ENCODE measurements around the gene GRAMD4.
"Not testable (repeated sequence)": the region's sequence is repeated elsewhere in the genome, so short reads cannot be mapped to it uniquely, and the experiment has no call there.

Gene GRAMD4

DNA sequence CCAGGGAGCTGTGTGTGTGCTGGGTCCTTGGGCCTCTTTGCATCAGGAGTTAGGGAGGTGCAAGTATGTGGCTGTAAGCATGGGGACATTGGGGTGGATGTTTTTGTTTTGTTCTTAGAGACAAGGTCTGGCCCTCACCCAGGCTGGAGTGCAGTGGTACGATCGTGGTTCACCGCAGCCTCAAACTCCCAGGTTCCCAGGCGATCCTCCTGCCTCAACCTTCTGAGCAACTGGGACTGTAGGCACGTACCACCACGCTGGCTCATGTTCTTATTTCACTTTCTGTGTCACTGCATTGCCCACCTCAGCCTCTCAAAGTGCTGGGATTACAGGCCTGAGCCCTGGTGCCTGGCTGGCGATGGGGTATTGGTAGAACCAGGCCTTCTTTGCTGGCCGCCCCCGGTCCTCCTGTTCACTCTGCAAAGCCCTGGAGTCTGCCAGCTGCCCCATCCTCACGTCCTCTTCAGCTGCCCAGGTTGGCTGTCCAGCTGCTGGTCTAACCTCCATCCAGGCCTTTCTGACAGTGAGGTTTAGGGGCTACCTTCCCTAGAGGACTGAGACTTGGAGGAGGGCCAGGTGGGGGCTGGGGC, 851 bp upstream of the GRAMD4 start:
- DNase-seq (ENCODE audit: low read depth, low spot score): no peak

DNA sequence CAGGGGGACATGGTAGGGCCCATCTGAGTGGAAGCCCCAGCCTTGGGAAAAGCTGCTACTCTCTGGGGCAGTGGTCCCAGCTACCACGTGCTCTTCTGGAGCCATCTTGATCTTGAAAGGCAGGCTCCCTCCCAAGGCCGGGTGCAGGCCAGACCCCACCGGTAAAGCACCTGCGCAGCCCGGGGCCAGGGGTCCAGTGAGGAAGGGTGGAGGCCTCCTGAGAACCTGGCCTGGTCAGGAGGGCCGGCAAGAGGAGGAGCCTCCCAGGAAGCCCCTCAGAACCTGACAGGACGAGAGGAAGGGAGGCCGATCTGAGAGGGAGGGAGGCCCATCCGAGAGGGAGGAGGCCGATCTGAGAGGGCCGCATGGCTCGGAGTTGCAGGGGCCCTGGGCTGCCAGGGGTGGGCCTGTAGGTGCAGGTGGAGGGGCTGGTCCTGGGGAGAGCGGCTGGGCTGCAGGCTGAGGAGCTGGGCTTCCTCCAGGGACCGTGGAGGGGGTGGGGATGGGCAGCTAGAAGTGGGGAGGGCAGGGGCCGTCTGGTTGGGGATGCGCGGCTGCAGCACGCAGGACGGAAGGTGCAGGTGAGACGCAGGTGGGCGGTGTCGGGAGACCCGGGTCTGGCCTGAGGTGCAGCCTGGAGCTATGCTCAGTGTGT, 529 bp downstream of the GRAMD4 start:
- no peak for DNase-seq (ENCODE audit: low read depth, low spot score)

DNA sequence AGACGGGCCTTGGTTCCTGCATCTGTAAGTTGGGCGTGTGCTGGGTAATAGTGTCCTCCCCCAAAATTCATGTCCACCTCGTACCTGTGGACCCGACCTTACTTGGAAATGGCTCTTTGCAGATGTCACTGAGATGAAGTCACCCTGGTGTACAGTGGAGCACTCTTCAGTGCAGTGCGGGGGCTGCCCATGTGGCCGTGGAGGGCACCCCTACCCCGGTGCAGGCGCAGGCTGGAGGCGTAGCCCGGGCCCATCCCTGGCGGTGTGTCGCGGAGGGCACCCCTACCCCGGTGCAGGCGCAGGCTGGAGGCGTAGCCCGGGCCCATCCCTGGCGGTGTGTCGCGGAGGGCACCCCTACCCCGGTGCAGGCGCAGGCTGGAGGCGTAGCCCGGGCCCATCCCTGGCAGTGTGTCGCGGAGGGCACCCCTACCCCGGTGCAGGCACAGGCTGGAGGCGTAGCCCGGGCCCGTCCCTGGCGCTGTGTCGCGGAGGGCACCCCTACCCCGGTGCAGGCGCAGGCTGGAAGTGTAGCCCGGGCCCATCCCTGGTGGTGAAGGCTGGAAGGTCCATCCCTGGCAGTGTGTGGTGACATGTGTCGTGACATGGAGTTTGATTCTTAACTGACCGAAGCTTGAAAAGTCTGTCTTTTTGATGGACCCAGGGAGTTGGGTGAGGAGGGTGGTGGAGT, 1.2 kb downstream of the GRAMD4 start:
- DNase-seq (ENCODE audit: low read depth, low spot score): not testable (repeated sequence)

DNA sequence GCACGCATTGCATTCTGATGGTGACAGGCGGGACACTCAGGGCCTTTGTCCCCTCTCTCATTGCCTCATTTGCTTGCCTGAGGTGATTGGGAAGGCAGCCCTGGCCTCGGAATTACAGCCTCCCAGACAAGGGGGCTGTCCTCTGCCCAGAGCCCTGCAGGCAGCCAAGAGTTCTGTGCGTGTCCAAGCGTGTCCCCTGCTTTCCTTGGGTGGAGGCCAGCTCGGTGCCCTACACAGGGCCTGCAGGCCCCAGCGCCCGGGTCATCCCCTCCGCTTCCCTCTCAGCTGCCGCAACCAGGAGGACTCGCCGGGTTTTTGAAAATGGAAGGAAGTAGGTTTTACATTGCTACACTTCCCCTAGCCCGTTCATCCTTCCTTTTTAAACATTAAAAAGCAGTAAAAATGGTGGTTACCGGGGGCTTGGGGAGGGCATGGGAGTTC, 1.9 kb downstream of the GRAMD4 start:
- DNase-seq (ENCODE audit: low read depth, low spot score): peak; percentile 53

DNA sequence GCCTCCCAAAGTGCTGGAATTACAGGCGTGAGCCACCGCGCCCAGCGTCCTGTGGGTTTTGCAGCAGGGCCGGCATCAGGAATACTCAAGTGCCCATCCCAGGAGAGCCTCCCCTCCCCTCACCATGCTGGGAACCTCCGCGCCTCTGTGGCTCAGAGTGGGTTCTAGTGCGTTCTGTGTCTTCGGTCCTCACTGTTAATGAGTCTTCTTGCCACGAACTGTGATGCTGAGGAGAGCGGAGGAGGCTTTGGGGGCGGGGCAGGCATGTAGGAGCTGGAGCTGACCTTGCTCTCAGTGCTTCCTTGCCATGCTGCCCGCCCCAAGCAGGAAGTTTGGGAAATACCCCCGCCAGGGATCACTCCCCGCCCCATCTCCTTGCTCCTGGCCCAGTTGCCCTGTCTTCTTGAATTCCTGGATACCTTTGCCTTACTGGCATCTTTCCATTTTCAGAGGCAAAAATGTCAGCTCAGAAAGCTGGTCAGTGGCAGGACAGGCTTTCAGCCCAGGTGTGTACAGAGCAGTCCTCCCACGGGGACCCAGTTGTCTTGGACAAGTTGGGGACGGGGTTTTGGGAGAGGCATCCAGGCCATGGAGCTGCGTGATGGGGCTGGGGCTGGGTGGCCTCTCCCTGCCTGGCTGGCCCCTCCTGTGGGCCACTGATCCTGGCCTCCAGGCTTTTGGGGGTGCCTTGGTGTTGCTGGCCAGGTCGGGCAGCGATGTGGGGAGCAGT, 5.1 kb downstream of the GRAMD4 start:
- DNase-seq (ENCODE audit: low read depth, low spot score): no peak

DNA sequence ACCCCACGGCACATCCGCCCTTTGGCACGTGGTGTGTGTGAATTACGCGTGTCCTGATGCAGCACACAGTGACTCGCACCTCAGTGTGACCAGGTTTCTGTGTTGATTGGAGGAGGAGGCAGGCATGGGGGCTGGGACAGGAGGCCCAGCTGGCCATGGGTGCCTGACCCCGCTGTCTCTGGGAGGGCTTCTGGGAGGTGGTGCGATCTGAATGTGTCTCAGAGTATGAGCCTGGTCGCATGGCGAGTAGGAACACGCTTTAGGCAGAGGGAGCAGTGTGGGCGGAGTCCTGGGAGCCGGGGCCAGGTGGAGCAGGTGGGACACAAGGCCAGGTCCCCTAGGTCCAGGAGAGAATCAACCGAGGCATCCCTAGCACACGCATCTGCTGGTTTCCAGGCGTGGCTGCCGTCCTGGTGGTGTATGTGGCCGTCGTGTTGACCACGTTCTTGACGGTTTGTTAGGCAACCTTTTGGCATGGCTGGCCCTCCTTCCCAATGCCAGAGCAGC, 5.7 kb downstream of the GRAMD4 start:
- no peak for DNase-seq (ENCODE audit: low read depth, low spot score)

DNA sequence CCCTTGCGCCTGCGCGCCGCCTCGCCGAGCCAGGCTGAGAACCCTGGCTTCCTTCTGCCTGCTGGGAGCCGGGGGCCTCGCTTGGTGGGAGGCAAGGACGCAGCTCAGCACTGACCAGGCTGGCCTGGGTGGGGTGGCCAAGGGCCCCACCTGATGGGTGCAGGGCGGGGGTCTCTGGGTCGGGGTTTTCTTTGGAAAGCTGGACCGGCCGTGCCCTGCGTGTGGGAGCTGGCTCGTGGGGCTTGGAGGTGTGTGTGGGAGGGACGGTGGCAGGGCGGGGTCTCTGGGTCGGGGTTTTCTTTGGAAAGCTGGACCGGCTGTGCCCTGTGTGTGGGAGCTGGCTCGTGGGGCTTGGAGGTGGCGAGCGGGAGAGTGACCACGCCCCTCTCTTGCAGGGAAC, 6.2 kb downstream of the GRAMD4 start:
- DNase-seq (ENCODE audit: low read depth, low spot score): no peak

DNA sequence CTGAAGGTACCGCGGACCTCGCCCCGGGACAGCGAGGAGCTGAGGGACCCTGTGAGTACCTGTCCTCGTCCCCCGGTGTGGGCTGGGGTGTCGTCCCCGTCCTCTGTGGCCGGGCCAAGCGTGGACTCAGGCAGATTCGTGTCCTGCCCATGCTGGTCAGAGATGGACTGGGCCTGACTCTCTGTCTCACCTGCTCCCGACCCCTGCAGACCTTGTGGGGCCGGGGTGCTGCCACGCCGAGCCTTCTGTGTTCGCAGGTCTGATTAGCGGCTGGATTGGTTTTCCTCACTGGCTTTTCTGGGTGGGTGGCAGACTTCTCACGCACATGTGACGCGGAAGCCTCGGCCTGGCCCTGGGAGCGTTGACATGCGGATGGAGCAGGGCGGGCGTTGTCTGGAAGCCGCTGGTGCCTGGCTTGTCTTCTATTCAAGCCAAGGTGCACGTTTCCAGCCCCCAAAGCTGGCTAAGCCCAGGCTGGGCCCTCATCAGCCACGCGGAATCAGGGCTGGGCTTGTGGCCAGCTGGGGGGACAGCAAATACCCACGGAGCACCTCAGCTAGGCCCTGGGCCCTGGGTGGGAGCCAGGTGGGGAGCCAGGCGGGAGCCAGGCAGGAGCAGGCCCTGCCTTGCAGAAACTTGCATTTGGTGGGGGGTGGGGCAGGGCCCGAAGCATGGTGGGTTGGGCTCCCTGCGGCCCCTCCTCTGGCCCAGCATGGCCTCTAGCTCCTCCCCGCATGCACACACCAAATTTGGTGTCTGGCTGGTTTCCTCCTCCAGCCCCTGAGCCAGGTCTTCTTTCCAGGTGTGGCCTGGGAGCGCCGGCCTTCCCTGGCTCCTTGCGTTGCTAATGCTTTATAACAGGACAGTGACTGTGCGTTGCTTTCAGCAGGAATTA, 7.0 kb downstream of the GRAMD4 start:
- DNase-seq (ENCODE audit: low read depth, low spot score): peak; percentile 95

DNA sequence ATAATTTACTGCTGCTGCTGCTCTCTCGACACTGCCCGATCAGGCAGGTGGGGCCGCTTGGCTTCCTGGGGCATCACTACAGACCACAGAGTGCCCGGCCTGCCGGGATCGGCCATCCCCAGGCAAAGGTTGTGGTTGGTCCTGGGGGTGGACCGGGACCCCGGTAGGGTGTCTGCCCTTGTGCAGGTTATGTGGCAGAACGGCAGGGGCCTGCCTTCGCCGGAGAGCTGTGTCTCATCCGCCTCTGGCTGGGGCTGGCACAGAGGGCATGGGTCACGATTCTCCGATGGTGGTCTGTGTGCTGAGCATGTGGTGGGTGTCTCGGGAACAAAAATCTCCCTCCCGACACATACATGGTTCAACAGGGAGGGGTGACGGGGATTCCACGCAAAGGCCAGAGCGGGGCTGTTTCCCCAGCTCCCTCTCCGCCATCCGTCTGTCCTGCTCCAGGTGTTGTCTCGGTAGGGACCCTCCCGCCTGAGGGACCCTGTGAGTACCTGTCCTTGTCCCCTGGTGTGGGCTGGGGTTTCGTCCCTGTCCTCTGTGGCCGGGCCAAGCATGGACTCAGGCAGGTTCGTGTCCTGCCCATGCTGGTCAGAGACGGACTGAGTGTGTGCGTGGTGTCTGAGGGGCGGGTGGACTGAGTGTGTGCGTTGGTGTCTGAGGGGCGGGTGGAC, 7.8 kb downstream of the GRAMD4 start:
- no peak for DNase-seq (ENCODE audit: low read depth, low spot score)

DNA sequence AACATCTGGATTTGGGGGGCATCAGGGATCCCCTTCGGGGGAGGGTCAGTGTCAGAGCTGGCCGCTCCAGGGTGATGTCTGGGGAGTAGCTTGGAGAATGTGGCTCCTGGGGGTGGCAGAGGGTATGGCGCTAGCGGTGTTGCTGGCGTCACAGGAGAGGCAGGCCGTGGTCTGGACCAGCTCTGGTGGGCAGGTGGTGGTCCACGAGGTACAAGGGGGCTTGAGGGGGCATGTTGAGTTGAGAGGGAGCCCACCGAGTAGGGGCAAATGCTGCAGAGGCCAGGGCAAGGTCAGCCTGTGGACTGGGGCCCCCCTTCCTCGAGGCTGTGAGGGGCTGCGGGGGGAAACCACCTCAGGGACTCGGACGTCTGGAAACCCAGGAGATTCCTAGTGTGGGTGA, 8.6 kb downstream of the GRAMD4 start:
- no peak for DNase-seq (ENCODE audit: low read depth, low spot score)

DNA sequence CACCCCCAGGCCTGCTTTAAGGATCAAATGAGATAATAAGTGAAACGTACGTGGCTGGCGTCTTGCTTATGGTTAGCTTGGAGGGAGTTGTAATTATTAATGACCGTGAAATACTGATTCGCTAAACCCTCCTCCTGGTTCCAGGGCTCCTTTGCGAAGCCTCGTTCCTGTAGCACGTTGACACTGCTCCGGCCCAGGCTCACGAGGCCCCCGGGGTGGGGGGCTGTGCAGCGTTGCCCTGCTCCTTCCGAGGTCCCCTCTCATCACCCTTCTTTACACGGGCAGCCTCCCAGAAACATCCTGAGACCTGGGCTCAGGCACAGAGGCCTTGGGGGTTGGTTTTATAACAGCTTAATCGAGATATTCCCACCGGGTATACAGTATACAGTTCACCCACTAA, 9.1 kb downstream of the GRAMD4 start:
- no peak for DNase-seq (ENCODE audit: low read depth, low spot score)

DNA sequence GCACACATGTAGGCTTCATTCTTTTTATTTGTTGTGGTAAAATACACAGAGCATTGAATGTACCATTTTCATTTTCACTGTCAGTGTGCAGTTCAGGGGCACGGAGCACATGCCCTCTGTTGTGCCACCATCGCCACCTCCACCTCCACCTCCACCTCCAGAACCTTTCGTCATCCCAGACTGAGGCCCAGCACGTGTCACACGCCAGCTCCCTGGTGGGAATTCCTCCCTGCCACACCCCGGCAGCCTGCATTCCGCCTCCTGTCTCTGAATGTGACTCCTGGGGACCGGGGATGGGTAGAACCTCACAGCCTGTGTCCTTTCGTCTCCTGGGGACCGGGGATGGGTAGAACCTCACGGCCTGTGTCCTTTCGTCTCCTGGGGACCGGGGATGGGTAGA, 10.9 kb downstream of the GRAMD4 start:
- DNase-seq (ENCODE audit: low read depth, low spot score): no peak

DNA sequence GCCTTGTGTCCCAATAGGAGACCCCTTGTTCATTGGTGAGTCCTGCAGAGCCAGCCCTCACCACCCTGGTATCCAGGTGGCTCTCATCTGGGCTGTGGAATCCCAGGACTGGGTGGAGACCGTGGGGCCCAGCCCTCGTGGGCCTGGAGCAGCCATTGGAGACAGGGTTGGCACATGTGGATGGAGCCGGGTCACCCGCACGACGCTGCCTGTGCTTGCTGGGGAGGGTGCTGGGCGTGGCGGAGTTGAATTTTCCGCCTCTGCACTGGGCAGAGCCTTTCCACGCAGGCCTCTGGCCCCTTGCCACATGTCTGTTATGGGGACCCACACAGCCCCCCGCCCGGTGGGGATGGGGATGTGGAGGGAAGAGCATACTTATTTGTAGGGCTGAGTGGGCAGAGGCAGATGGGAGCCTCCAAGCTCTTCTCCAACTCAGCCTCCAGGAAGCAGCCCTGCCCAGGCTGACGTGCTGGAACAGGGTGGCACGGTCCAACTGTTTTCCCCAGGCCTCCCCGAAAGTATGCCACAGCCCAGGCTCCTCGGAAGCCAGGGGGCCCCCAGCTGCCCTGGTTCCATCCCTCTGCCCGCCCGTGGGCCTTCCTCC, 12.6 kb downstream of the GRAMD4 start:
- no peak for DNase-seq (ENCODE audit: low read depth, low spot score)

DNA sequence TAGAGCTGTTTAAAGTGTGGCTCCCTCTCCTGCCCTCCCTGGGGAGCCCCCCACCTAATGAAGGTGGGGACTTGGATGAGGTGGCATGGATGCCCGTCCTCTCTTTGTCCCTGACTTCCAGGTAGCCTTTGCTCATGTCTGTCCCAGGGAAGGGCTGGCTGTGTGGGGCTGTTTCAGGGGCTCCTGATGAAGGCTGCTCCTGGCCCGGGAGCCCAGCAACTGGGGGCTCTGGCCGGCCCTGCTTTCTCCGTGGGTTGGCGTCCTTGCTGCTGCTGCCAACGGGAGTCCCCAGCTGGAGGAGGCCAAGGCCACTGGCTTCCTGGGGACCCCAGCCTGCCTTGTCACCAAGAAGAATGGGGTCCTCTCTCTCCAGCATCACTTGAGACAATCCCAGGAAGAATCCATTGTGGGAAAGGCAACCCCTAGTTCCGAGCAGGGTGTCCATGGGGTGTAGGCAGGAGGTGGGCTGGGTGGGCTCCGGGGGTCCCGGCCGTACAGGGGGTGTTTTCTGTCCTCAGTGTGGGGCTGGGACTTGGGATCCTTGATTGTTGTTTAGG, 13.2 kb downstream of the GRAMD4 start:
- no peak for DNase-seq (ENCODE audit: low read depth, low spot score)

DNA sequence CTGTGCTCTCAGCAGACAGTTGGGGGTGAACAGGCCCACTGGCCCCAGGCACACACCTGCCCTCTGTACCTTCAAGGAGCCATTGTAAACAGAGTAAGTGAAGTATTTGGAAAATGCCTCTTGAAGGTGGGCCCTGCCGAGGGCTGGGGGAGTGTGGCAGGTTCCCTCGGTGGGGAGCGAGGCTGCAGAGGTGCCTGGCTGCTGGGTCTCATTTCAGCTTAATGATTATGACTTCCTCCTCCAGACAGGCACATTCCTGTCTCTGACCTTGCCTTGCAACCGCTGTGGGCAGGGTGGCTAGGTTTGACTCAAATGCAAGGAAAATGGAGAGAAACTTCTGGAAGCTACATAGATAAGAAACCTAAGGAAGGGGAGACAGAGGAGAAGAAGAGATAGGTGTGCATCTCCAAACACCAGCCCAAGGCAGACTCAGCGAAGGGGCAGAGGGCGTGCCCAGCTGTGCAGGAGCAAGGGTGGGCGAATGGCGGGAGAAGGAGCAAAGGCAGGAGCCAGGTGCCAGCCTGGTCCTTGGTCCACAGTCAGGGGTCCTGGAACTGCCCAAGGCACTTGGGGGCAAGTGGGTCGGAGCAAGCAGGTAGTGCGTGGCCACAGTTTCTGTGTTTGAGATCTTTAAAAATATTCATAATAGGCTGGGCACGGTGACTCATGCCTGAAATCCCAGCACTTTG, 14.0 kb downstream of the GRAMD4 start:
- peak; percentile 51 for DNase-seq (ENCODE audit: low read depth, low spot score)

DNA sequence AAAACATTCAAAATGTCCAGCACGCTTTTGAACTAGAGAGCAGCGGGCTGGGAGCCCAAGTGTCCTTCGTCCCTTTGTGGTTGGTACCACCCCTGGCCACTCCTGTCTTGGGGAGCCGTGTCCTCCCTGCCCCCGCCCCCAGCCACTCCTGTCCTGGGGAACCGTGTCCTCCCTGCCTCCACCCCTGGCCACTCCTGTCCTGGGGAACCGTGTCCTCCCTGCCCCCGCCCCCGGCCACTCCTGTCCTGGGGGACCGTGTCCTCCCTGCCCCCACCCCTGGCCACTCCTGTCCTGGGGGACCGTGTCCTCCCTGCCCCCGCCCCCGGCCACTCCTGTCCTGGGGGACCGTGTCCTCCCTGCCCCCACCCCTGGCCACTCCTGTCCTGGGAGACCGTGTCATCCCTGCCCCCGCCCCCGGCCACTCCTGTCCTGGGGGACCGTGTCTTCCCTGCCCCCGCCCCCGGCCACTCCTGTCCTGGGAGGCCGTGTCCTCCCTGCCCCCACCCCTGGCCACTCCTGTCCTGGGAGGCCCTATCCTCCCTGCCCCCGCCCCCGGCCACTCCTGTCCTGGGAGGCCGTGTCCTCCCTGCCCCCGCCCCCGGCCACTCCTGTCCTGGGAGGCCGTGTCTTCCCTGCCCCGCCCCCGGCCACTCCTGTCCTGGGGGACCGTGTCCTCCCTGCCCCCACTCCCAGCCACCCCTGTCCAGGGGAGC, 14.9 kb downstream of the GRAMD4 start:
- not testable (repeated sequence) for DNase-seq (ENCODE audit: low read depth, low spot score)

DNA sequence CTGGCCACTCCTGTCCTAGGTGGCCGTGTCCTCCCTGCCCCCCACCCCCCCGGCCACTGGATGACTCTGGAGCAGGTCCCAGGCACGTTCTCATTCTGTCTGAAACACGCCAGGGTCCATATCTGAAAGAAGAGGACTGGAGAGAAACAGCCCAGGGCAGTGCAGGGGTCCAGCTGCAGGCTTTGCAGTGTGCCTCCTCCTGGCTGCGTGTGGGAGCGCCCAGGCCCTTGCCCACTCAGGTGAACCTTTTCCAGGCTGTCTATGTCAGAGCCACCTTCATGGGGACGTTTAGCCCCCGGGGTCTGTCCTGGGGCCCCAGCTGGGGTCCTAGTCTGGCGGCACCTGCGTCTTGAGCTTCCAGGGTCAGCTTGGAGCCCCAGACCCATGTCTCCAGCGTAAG, 15.6 kb downstream of the GRAMD4 start:
- peak; percentile 48 for DNase-seq (ENCODE audit: low read depth, low spot score)

DNA sequence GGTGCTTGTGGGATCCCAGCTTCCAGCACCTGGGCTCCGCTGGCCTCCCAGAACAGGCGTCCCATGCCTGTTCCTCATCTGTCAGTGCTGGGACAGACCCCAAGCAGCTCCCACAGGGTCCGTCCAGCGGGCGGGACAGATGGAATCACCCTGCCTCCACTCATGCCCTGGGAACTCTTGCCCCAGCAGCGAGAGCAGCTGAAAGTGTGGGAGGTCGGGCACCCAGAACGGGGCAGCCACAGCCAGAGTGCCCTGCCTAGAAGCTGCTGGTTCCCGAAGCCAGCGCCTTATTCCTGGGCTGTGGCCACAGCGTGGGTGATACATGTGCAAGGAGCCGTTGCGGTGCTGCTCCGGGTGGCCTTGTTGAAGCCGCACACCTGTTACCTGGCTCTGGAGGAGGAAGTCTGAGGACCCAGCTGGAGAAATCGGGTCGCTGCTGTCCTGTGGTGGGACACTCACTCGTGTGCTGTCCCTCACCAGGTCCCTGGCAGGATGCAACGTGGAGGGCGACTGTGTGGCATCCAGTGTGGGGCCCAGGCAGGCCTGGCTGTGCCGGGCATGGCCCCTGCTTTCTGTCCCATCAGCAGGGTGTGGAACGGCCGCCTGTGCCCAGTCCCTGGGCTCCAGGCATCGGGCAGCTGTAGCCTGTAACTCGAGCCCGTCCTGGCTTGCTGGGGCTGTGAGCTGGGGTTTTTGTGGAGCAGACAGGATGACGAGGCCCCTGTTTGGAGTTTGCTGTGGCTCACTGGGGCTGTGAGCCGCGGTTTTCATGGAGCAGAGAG, 16.2 kb downstream of the GRAMD4 start:
- DNase-seq (ENCODE audit: low read depth, low spot score): no peak
